ENCODE measurements around the gene ABCC1. TPM values are rescaled to one million over a fixed set of nuclear protein-coding genes. Genes with fewer than 3 reads are reported as not detected.
A peak's percentile ranks its signal among the peaks of the same experiment; 100 is the strongest.

Gene ABCC1
- total and polyA plus RNA-seq, 2 donors from 2014 or later, result 4.6 to 29.7 TPM

DNA sequence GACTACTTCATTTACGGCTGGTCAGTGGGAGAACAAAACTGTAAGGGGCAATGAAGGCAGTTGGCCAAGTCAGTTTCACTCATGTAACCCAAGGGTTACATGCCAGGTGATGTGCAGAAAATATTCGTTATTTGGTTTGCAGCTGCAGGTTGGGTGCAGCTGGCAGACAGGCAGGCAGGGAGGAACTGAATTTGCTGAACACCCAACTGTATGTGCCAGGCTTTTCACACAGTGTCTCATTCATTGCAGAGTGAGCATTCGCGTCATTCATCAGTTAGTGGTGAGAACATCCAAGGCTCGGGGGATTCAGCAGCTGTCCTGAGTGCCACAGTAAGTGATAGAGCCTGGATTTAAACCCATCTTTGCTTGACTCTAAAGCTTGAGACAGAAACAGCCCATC is 214.2 kb downstream of the ABCC1 start:
- FAIRE-seq, result no peak
- intact Hi-C loops (cut with DNase I), result no loop called here
- peaks cover 0 to 57% (median 17%) of the 10 kb centered on the region in 3 donors for H3K36me3 ChIP-seq (ENCODE audit: control insufficient read depth in 2 of 3, insufficient read depth in 3 of 3, low read length in 3 of 3)

DNA sequence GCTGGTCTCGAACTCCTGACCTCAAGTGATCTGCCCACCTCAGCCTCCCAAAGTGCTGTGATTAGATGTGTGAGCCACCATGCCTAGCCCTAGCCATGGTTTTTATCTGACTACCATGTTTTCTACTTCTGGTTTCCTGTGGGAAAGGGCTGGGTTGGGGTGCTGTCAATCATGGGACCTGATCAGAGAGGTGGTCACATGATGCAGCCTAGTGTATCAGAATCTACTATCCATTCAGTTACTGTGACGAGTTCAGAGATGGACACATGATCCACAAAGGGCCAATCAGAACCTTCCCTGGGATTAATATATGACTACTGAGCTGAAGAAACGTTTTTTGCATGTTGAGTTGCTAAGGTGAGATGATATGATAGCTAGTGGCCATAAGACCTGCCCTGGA is 214.8 kb downstream of the ABCC1 start:
- DNase-seq (no peak), FAIRE-seq (no peak)
- Histone ChIP-seq H3K27me3 (ENCODE audit: control insufficient read depth, insufficient read depth, low read length) (no peaks in the 10 kb centered on the region), H3K9me3 (ENCODE audit: control insufficient read depth in 2 of 3, insufficient read depth in 1 of 3, low read length in 3 of 3) (peaks cover 0 to 4% (median 0%) of the 10 kb centered on the region in 3 donors), H3K9ac (ENCODE audit: low read length in 3 of 3) (no peak overlapping the region), H3K27ac (ENCODE audit: low read depth in 2 of 2, low read length in 2 of 2) (no peak overlapping the region), H3K4me1 (ENCODE audit: control insufficient read depth in 2 of 3, insufficient read depth in 2 of 3, low read depth in 1 of 3, low read length in 3 of 3) (peaks cover 0 to 4% (median 2%) of the 10 kb centered on the region in 3 donors), H3K36me3 (ENCODE audit: control insufficient read depth in 2 of 3, insufficient read depth in 3 of 3, low read length in 3 of 3) (peaks cover 0 to 52% (median 14%) of the 10 kb centered on the region in 3 donors), H3K4me3 (ENCODE audit: low read length in 3 of 3) (no peak overlapping the region)
- intact Hi-C loops (cut with DNase I), result no loop called here
- no peak for TF ChIP-seq CTCF (IDR thresholded peaks at IDR 0.05; ENCODE audit: borderline replicate concordance, extremely low read depth, insufficient read depth)

More for the DNA sequence above, 214.2 kb downstream of the ABCC1 start:
- DNase-seq, result peak in 1 of 5 donors; percentile 3
- Histone ChIP-seq H3K9ac (ENCODE audit: low read length in 3 of 3) (no peak overlapping the region), H3K27ac (ENCODE audit: low read depth in 2 of 2, low read length in 2 of 2) (no peak overlapping the region), H3K4me3 (ENCODE audit: low read length in 3 of 3) (no peak overlapping the region), H3K4me1 (ENCODE audit: control insufficient read depth in 2 of 3, insufficient read depth in 2 of 3, low read depth in 1 of 3, low read length in 3 of 3) (peaks cover 0 to 4% (median 2%) of the 10 kb centered on the region in 3 donors), H3K9me3 (ENCODE audit: control insufficient read depth in 2 of 3, insufficient read depth in 1 of 3, low read length in 3 of 3) (peaks cover 3 to 10% (median 4%) of the 10 kb centered on the region in 3 donors), H3K27me3 (ENCODE audit: control insufficient read depth, insufficient read depth, low read length) (no peaks in the 10 kb centered on the region)
- no peak for TF ChIP-seq CTCF (IDR thresholded peaks at IDR 0.05; ENCODE audit: borderline replicate concordance, extremely low read depth, insufficient read depth)

DNA sequence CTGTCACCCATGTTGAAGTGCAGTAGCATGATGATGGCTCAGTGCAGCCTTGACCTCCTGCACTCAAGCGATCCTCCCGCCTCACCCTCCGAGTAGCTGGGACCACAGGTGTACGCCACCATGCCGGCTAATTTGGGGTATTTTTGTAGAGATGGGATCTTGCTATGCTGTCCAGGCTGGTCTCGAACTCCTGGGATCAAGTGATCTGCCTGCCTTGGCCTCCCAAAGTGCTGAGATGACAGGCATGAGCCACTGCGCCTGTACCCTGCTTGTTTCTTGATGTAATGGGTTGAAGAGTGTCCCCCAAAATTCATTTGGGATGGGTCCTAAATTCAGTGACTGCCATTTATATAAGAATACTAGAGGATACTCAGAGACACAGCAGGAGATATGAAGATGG is 216.7 kb downstream of the ABCC1 start:
- no peak for FAIRE-seq
- no peak overlapping the region for H3K27ac ChIP-seq (ENCODE audit: low read depth in 2 of 2, low read length in 2 of 2)
- no peaks in the 10 kb centered on the region for H3K27me3 ChIP-seq (ENCODE audit: control insufficient read depth, insufficient read depth, low read length)
- TF ChIP-seq CTCF (IDR thresholded peaks at IDR 0.05; ENCODE audit: borderline replicate concordance, extremely low read depth, insufficient read depth), result no peak
- H3K4me1 ChIP-seq (ENCODE audit: control insufficient read depth in 2 of 3, insufficient read depth in 2 of 3, low read depth in 1 of 3, low read length in 3 of 3), result peaks cover 0 to 3% (median 2%) of the 10 kb centered on the region in 3 donors
- peak in 1 of 5 donors; percentile 43 for DNase-seq
- H3K4me3 ChIP-seq (ENCODE audit: low read length in 3 of 3), result no peak overlapping the region
- intact Hi-C loops (cut with DNase I), result no loop called here
- H3K9me3 ChIP-seq (ENCODE audit: control insufficient read depth in 2 of 3, insufficient read depth in 1 of 3, low read length in 3 of 3), result no peaks in the 10 kb centered on the region
- peaks cover 0 to 60% (median 17%) of the 10 kb centered on the region in 3 donors for H3K36me3 ChIP-seq (ENCODE audit: control insufficient read depth in 2 of 3, insufficient read depth in 3 of 3, low read length in 3 of 3)
- H3K9ac ChIP-seq (ENCODE audit: low read length in 3 of 3), result no peak overlapping the region

GRCh38 chr16:16166949-16167348 is 217.5 kb downstream of the ABCC1 start:
- FAIRE-seq (no peak), DNase-seq (no peak)
- no peak overlapping the region for H3K27ac ChIP-seq (ENCODE audit: low read depth in 2 of 2, low read length in 2 of 2)
- H3K4me1 ChIP-seq (ENCODE audit: control insufficient read depth in 2 of 3, insufficient read depth in 2 of 3, low read depth in 1 of 3, low read length in 3 of 3), result no peaks in the 10 kb centered on the region
- no peak for TF ChIP-seq CTCF (IDR thresholded peaks at IDR 0.05; ENCODE audit: borderline replicate concordance, extremely low read depth, insufficient read depth)
- H3K27me3 ChIP-seq (ENCODE audit: control insufficient read depth, insufficient read depth, low read length), result no peaks in the 10 kb centered on the region
- H3K9ac ChIP-seq (ENCODE audit: low read length in 3 of 3), result no peak overlapping the region
- no peaks in the 10 kb centered on the region for H3K9me3 ChIP-seq (ENCODE audit: control insufficient read depth in 2 of 3, insufficient read depth in 1 of 3, low read length in 3 of 3)
- no peak overlapping the region for H3K4me3 ChIP-seq (ENCODE audit: low read length in 3 of 3)
- peaks cover 0 to 60% (median 20%) of the 10 kb centered on the region in 3 donors for H3K36me3 ChIP-seq (ENCODE audit: control insufficient read depth in 2 of 3, insufficient read depth in 3 of 3, low read length in 3 of 3)
- intact Hi-C loops (cut with DNase I), result no loop called here

Data from kidney (tissue), 14 donors.